ENCODE measurements around the gene GET4. TPM values are rescaled to one million over a fixed set of nuclear protein-coding genes. Genes with fewer than 3 reads are reported as not detected.

GET4 gene
- polyA plus RNA-seq, 1 of the 3 experiments (the other 2 are of a cell fraction), result 63.1 TPM

- Histone ChIP-seq H3K9ac (no peak overlapping the region), H3K4me1 (ENCODE audit: control insufficient read depth in 1 of 2, insufficient read depth in 2 of 2, low read depth in 1 of 2, low read length in 1 of 2) (peaks cover 0 to 6% of the 10 kb centered on the region in 2 experiments; a peak in 1 of 4 replicates), H3K79me2 (ENCODE audit: insufficient read depth) (peaks cover 7% of the 10 kb centered on the region; the same call in 1 of the 2 replicates), H3K27ac (ENCODE audit: low read depth in 2 of 2, low read length in 1 of 2) (no peak overlapping the region), H3K4me3 (ENCODE audit: low read depth in 2 of 2, low read length in 1 of 2) (no peak overlapping the region), H3K36me3 (replicated peaks in 1 of 2; ENCODE audit: control insufficient read depth in 1 of 2, insufficient read depth in 2 of 2, low read length in 1 of 2) (peaks cover 0 to 65% of the 10 kb centered on the region in 2 experiments), H3K27me3 (ENCODE audit: insufficient read depth) (no peaks in the 10 kb centered on the region), H2AFZ (ENCODE audit: low read depth) (no peak overlapping the region), H3K9me3 (no peaks in the 10 kb centered on the region), H3F3A (replicated peaks; ENCODE audit: insufficient read depth) (peaks cover 5% of the 10 kb centered on the region), H3K4me2 (no peak overlapping the region), H3K9me2 (no peaks in the 10 kb centered on the region), H4K20me1 (ENCODE audit: insufficient read depth) (peaks cover 11% of the 10 kb centered on the region; the same call in 1 of the 2 replicates)
- ChIA-PET POLR2A (no interaction called here), CTCF (interaction anchor here (0.7 to 2.2 kb wide), 4 partner anchors 15 to 626 kb away, joined by 3 to 7 read pairs (median 4); no protein-coding TSS in a partner anchor)
- DNase-seq, result no peak
- no peak for TF ChIP-seq SIN3A (IDR thresholded peaks at IDR 0.05; ENCODE audit: borderline replicate concordance, low read depth, low read length)
- TF ChIP-seq SMC3 (IDR thresholded peaks at IDR 0.05; ENCODE audit: low read depth, low read length), result no peak
- no peak for TF ChIP-seq TEAD4 (IDR thresholded peaks at IDR 0.05; ENCODE audit: borderline replicate concordance, insufficient read depth)
- no peak for TF ChIP-seq JUND (IDR thresholded peaks at IDR 0.05)
- no peak for TF ChIP-seq RFX5 (IDR thresholded peaks at IDR 0.05; ENCODE audit: low read length)
- TF ChIP-seq RAD21 (IDR thresholded peaks at IDR 0.05; ENCODE audit: low read length), result no peak
- no peak for TF ChIP-seq POLR2AphosphoS5 (IDR thresholded peaks at IDR 0.05; ENCODE audit: low read depth, low read length)
- no peak for TF ChIP-seq RCOR1 (IDR thresholded peaks at IDR 0.05; ENCODE audit: low read length)
- TF ChIP-seq USF1 (IDR thresholded peaks at IDR 0.05; ENCODE audit: borderline replicate concordance, low read depth), result no peak
- TF ChIP-seq ZBTB33 (IDR thresholded peaks at IDR 0.05; ENCODE audit: borderline replicate concordance, low read depth), result no peak
- no peak for TF ChIP-seq MEF2A (IDR thresholded peaks at IDR 0.05; ENCODE audit: borderline replicate concordance, low read depth)
- TF ChIP-seq TCF12 (IDR thresholded peaks at IDR 0.05), result no peak
- no peak for TF ChIP-seq FOXJ3 (CRISPR knock-in tag; IDR thresholded peaks at IDR 0.05)
- 95% methylated on average over 12 of the region's 19 CpGs for WGBS (ENCODE audit: low lambda C conversion rate)
These were observed 17.3 kb downstream of the GET4 start for GRCh38 chr7:893686-894085.

- H3K4me2 ChIP-seq, result no peak overlapping the region
- ChIA-PET POLR2A (no interaction called here), CTCF (interaction anchor here (0.7 to 2.2 kb wide), 5 partner anchors 14 to 627 kb away, joined by 3 to 7 read pairs (median 3); no protein-coding TSS in a partner anchor)
- H3K9me3 ChIP-seq, result no peaks in the 10 kb centered on the region
- no peak overlapping the region for H3K4me3 ChIP-seq (ENCODE audit: low read depth in 2 of 2, low read length in 1 of 2)
- H2AFZ ChIP-seq (ENCODE audit: low read depth), result no peak overlapping the region
- H3K36me3 ChIP-seq (replicated peaks in 1 of 2; ENCODE audit: control insufficient read depth in 1 of 2, insufficient read depth in 2 of 2, low read length in 1 of 2), result peaks cover 0 to 60% of the 10 kb centered on the region in 2 experiments
- peaks cover 5% of the 10 kb centered on the region for H3F3A ChIP-seq (replicated peaks; ENCODE audit: insufficient read depth)
- no peaks in the 10 kb centered on the region for H3K27me3 ChIP-seq (ENCODE audit: insufficient read depth)
- no peaks in the 10 kb centered on the region for H3K9me2 ChIP-seq
- no peak for DNase-seq
- H3K9ac ChIP-seq, result no peak overlapping the region
- H3K4me1 ChIP-seq (ENCODE audit: control insufficient read depth in 1 of 2, insufficient read depth in 2 of 2, low read depth in 1 of 2, low read length in 1 of 2), result peaks cover 0 to 6% of the 10 kb centered on the region in 2 experiments; a peak in 1 of 4 replicates
- peaks cover 5% of the 10 kb centered on the region; the same call in 1 of the 2 replicates for H4K20me1 ChIP-seq (ENCODE audit: insufficient read depth)
- no peak overlapping the region for H3K27ac ChIP-seq (ENCODE audit: low read depth in 2 of 2, low read length in 1 of 2)
- 95% methylated on average over 40 of the region's 40 CpGs for WGBS (ENCODE audit: low lambda C conversion rate)
- peaks cover 1% of the 10 kb centered on the region; the same call in 1 of the 2 replicates for H3K79me2 ChIP-seq (ENCODE audit: insufficient read depth)
- no peak for TF ChIP-seq TEAD4 (IDR thresholded peaks at IDR 0.05; ENCODE audit: borderline replicate concordance, insufficient read depth)
- TF ChIP-seq USF2 (IDR thresholded peaks at IDR 0.05; ENCODE audit: borderline replicate concordance, low read depth, low read length), result no peak
- no peak for TF ChIP-seq CHD2 (IDR thresholded peaks at IDR 0.05; ENCODE audit: low read length, partially characterized antibody)
- TF ChIP-seq REST (IDR thresholded peaks at IDR 0.05; ENCODE audit: low read depth, low read length), result no peak
- TF ChIP-seq ZBTB33 (IDR thresholded peaks at IDR 0.05; ENCODE audit: borderline replicate concordance, low read depth), result no peak
These were observed 18.0 kb downstream of the GET4 start for GRCh38 chr7:894164-894867.
